Measurements from ENCODE around the gene ZNF688.

GRCh38 chr16:30533146-30533522 lies 38.4 kb downstream of the ZNF688 start:
- TF ChIP-seq, protein P1, sequence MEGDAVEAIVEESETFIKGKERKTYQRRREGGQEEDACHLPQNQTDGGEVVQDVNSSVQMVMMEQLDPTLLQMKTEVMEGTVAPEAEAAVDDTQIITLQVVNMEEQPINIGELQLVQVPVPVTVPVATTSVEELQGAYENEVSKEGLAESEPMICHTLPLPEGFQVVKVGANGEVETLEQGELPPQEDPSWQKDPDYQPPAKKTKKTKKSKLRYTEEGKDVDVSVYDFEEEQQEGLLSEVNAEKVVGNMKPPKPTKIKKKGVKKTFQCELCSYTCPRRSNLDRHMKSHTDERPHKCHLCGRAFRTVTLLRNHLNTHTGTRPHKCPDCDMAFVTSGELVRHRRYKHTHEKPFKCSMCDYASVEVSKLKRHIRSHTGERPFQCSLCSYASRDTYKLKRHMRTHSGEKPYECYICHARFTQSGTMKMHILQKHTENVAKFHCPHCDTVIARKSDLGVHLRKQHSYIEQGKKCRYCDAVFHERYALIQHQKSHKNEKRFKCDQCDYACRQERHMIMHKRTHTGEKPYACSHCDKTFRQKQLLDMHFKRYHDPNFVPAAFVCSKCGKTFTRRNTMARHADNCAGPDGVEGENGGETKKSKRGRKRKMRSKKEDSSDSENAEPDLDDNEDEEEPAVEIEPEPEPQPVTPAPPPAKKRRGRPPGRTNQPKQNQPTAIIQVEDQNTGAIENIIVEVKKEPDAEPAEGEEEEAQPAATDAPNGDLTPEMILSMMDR (IDR thresholded peaks at IDR 0.05) = no peak
- TF ChIP-seq POLR2A (IDR thresholded peaks at IDR 0.05) = no peak

Data from uterus (tissue), 2 donors.